Colonic mucosa (tissue), 4 donors: Measurements from ENCODE around the gene CCDC47. TPM values are rescaled to one million over a fixed set of nuclear protein-coding genes. Genes with fewer than 3 reads are reported as not detected.

Source experiments
- DNase-seq: peaks from one replicate; pipeline ENCODE4 v3.0.0-alpha.2; 2020
- H3K27ac ChIP-seq: fragments of 200-600 bp; one replicate; pipeline ENCODE4 v1.8.0; 2021
- H3K27me3 ChIP-seq: fragments of 200-600 bp; one replicate; pipeline ENCODE4 v1.8.0; 2021
- H3K36me3 ChIP-seq: fragments of 200-600 bp; one replicate; pipeline ENCODE4 v1.8.0; 2021
- H3K4me1 ChIP-seq: fragments of 200-600 bp; one replicate; pipeline ENCODE4 v1.8.0; 2021; ENCODE audit warnings: mild to moderate bottlenecking
- H3K4me3 ChIP-seq: fragments of 200-600 bp; one replicate; pipeline ENCODE4 v1.8.0; 2021
- H3K9ac ChIP-seq, 2 donors: one replicate each; pipeline ENCODE4 v1.7.0; 2013; ENCODE audit warnings: control low read depth in 2 of 2, low read depth in 2 of 2, low read length in 2 of 2
- H3K9me3 ChIP-seq: fragments of 200-600 bp; one replicate; pipeline ENCODE4 v1.8.0; 2021
- intact Hi-C: fragments of 100-400 bp; cut with DNase I; formaldehyde crosslinking; loops from one replicate; pipeline ENCODE4 v1.14.1; 2022
- total RNA-seq, 2 donors: library from RNA; stranded (reverse); fragmentation: NEBNext Ultra II Directional in 1 of 2; extraction: Animal tissue kit (Norgen Biotek cat#: 25700) in 1 of 2; gene quantifications; one replicate each; pipeline ENCODE4 v1.2.1, GENCODE V29; 2021
- TF ChIP-seq, protein P1 (sequence below): fragments of 200-600 bp; IDR thresholded peaks from one replicate; pipeline ENCODE4 v1.8.0; 2022; ENCODE audit warnings: antibody characterized with exemption, mild to moderate bottlenecking
- donor health status: healthy.
- donor health status: DM: no; HTN: no; CAD: no.
- donor health status: DM: no; HTN: no; CAD: no.

CCDC47 gene
- total RNA-seq, 2 donors from 2014 or later, result 128 to 145 TPM

DNA sequence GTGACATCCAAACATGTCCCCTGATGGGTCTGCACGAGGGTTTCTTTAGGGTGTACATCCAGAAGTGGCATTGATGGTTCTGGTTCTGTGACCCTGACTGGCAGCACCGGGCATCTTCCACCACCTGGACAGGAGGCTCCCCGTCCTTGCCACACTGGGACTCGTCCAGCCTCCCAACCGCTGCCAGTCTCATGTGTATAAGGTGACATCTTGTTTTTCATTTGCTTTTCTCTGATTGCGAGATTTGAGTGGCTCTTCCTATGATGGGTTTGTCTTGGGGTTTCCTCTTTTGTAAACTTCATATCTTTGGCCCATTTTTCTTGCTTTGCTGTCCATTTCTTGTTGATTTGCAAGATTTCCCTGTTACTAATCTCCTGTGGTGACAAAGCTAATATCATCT is 64.3 kb downstream of the CCDC47 start:
- H3K27ac ChIP-seq, result no peak overlapping the region
- TF ChIP-seq, protein P1, sequence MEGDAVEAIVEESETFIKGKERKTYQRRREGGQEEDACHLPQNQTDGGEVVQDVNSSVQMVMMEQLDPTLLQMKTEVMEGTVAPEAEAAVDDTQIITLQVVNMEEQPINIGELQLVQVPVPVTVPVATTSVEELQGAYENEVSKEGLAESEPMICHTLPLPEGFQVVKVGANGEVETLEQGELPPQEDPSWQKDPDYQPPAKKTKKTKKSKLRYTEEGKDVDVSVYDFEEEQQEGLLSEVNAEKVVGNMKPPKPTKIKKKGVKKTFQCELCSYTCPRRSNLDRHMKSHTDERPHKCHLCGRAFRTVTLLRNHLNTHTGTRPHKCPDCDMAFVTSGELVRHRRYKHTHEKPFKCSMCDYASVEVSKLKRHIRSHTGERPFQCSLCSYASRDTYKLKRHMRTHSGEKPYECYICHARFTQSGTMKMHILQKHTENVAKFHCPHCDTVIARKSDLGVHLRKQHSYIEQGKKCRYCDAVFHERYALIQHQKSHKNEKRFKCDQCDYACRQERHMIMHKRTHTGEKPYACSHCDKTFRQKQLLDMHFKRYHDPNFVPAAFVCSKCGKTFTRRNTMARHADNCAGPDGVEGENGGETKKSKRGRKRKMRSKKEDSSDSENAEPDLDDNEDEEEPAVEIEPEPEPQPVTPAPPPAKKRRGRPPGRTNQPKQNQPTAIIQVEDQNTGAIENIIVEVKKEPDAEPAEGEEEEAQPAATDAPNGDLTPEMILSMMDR, result no peak
- no peaks in the 10 kb centered on the region for H3K27me3 ChIP-seq
- no peak for DNase-seq
- no peaks in the 10 kb centered on the region for H3K36me3 ChIP-seq
- intact Hi-C loops, result loop anchor here (10.0 kb wide), 1 partner anchor 284 kb away; no protein-coding TSS in a partner anchor
- H3K9ac ChIP-seq, result no peak overlapping the region
- no peaks in the 10 kb centered on the region for H3K4me1 ChIP-seq
- H3K9me3 ChIP-seq, result no peaks in the 10 kb centered on the region
- H3K4me3 ChIP-seq, result no peak overlapping the region

DNA sequence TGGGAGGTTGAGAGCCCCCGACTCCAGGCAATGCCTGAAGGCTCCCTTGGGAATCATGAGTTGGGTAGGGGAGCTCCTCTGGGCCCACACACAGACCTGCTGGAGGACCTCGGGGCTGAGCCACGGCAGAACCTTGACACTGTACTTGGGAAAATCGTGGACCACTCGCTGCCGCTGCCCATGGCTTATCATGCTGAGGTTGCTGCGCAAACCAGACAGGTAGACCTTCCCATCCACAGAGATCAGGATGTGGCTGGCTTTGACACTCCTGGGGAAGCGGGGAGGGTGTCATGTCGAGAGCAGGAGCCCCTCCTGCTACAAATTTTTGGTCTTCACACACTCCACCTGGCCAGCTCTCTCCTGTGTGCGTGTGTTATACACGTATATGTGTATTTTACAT is 66.2 kb downstream of the CCDC47 start:
- Histone ChIP-seq H3K9ac (no peak overlapping the region), H3K36me3 (no peaks in the 10 kb centered on the region), H3K27ac (no peak overlapping the region), H3K9me3 (no peaks in the 10 kb centered on the region), H3K4me1 (no peaks in the 10 kb centered on the region), H3K27me3 (no peaks in the 10 kb centered on the region), H3K4me3 (no peak overlapping the region)
- DNase-seq, result no peak
- TF ChIP-seq, protein P1, result no peak
- intact Hi-C loops, result loop anchor here (10.0 kb wide), 1 partner anchor 282 kb away; no protein-coding TSS in a partner anchor

DNA sequence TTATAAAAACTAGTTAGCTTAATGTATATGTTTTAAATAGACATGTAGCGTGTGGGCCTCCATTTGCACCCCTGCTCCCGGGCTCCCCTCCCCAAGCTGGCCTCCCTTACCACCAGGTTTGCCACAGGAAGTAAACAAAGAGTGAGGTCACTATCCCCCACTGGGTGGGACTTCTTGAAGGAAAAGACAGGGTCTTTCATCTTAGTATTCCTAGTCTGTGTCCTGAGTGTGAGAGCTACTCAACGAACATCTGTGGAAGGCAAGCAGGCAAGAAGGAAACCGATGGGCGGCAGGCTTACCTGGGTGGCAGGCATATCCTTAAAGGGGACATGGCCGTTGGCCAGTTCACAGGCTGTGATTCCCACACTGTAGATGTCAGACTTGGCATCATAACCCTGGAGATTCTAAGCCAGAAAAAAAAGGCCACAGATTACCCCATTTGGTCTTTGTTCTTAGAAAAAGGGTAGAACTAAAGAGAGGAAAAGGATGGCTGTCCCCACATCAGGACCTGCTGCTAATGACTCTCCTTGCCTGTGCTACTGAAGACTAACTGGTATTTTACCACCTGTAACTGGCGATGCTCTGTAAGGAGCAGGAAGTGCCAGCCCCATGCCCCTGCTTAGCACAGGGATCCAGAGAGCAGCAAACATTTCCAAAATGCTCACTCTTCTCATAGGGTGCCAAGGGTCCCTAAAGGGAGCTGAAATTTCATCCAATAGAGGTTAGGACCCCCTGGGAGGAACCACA is 66.9 kb downstream of the CCDC47 start:
- Histone ChIP-seq H3K27me3 (no peaks in the 10 kb centered on the region), H3K36me3 (no peaks in the 10 kb centered on the region), H3K9me3 (no peaks in the 10 kb centered on the region), H3K4me1 (no peaks in the 10 kb centered on the region), H3K27ac (no peak overlapping the region), H3K9ac (no peak overlapping the region), H3K4me3 (no peak overlapping the region)
- TF ChIP-seq, protein P1, result no peak
- DNase-seq, result no peak
- intact Hi-C loops, result loop anchor here (10.0 kb wide), 1 partner anchor 282 kb away; no protein-coding TSS in a partner anchor

DNA sequence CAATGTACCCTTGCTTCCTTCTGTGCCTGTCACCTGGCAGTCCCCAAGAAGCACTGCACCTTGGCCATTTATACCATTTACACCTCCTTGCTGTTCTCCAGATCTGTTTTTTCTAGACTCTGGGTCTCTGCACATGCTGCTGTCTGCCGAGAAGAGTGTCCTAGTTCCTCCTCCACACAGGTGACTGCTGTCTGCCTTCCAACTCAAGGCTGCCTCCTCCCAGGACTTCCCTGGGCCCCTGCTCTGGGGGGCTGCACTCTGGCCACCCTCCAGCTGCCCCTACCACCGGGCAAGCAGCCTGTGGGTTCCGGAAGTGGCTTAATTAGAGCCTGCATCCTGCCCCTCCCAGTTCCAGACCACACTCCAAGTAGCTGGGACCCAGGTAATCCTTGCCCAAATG is 67.7 kb downstream of the CCDC47 start:
- TF ChIP-seq, protein P1, result no peak
- Histone ChIP-seq H3K9me3 (no peaks in the 10 kb centered on the region), H3K4me1 (no peaks in the 10 kb centered on the region), H3K27me3 (no peaks in the 10 kb centered on the region), H3K27ac (no peak overlapping the region), H3K36me3 (no peaks in the 10 kb centered on the region), H3K9ac (no peak overlapping the region), H3K4me3 (no peak overlapping the region)
- intact Hi-C loops, result loop anchor here (10.0 kb wide), 1 partner anchor 281 kb away; no protein-coding TSS in a partner anchor
- DNase-seq, result no peak

DNA sequence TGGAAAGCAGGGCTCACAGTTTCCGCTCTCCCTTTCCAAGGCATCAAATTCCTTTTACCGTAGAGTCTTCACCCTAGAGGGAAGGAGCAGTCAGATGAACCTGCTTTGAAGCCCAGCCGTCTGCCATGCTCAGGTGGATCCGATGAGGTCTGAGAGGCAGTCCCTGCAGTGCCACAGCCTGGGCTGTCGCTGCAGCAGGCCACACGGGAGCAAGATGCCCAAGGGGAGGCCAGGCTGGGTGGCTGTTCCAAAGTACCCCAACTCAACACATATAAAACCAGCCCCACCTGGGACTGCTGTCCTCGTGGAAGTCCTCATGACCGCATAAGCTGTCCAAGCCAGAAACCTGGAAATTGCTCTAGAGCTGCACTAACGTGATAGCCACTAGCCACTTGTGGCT is 68.6 kb downstream of the CCDC47 start:
- TF ChIP-seq, protein P1, result no peak
- Histone ChIP-seq H3K4me3 (no peak overlapping the region), H3K36me3 (no peaks in the 10 kb centered on the region), H3K9me3 (no peaks in the 10 kb centered on the region), H3K9ac (no peak overlapping the region), H3K27ac (no peak overlapping the region), H3K4me1 (no peaks in the 10 kb centered on the region), H3K27me3 (no peaks in the 10 kb centered on the region)
- DNase-seq, result no peak
- intact Hi-C loops, result loop anchor here (10.0 kb wide), 1 partner anchor 280 kb away; no protein-coding TSS in a partner anchor
